NCI-H345 treated with DMSO at 0.1 percent for 48 hours (cell line): ENCODE measurements around the gene CNRIP1.
A peak's percentile ranks its signal among the peaks of the same experiment; 100 is the strongest.

Experiments
- DNase-seq: peaks from one replicate; lab custom pipeline; 2025; ENCODE audit not compliant: unreplicated experiment; lab: John Stamatoyannopoulos, UW

CNRIP1 gene

GRCh38 chr2:68251855-68252399 lies 67.8 kb downstream of the CNRIP1 start:
- DNase-seq = no peak

- DNase-seq = peak; percentile 67
Measured at GRCh38 chr2:68251187-68251854, 68.4 kb downstream of the CNRIP1 start.

GRCh38 chr2:68250652-68251186 lies 69.0 kb downstream of the CNRIP1 start:
- DNase-seq = no peak

- DNase-seq = no peak
Measured at GRCh38 chr2:68250196-68250595, 69.6 kb downstream of the CNRIP1 start.

- no peak for DNase-seq
Measured at GRCh38 chr2:68248806-68249205, 70.9 kb downstream of the CNRIP1 start.

GRCh38 chr2:68248361-68248760 lies 71.4 kb downstream of the CNRIP1 start:
- no peak for DNase-seq

- no peak for DNase-seq
Measured at GRCh38 chr2:68246396-68246795, 73.4 kb downstream of the CNRIP1 start.

- DNase-seq = no peak
Measured at GRCh38 chr2:68245672-68246071, 74.1 kb downstream of the CNRIP1 start.

GRCh38 chr2:68245066-68245465 lies 74.7 kb downstream of the CNRIP1 start:
- DNase-seq = no peak

- no peak for DNase-seq
Measured at GRCh38 chr2:68244456-68244855, 75.3 kb downstream of the CNRIP1 start.
